Measurements from ENCODE around the gene CACNA1D. TPM values are rescaled to one million over a fixed set of nuclear protein-coding genes. Genes with fewer than 3 reads are reported as not detected.

CACNA1D gene
- total and polyA plus RNA-seq, 7 experiments from 2014 or later, result 0.61 to 2.0 (median 0.70) TPM; not detected in 4

Other genes starting within 250 kb of the CACNA1D start
- 100 to 1,000 TPM in 3 of 5 experiments, 10 to 100 TPM in 2; 83.5 to 333 (median 121) TPM for gene TKT, start 238.6 kb upstream of the CACNA1D start, total RNA-seq
- gene TKT, start 238.6 kb upstream of the CACNA1D start, polyA plus RNA-seq, result 10 to 100 TPM; 60.7 to 63.4 TPM
- 10 to 100 TPM; 34.0 to 51.3 (median 40.1) TPM for gene DCP1A, start 147.1 kb upstream of the CACNA1D start, total RNA-seq
- 10 to 100 TPM; 66.1 to 68.0 TPM for gene DCP1A, start 147.1 kb upstream of the CACNA1D start, polyA plus RNA-seq

Measured in naive thymus-derived CD4-positive, alpha-beta T cell (primary cell).